AG04450 (cell line): ENCODE measurements around the gene ARHGAP15. TPM values are rescaled to one million over a fixed set of nuclear protein-coding genes. Genes with fewer than 3 reads are reported as not detected.

ENCODE experiments used
- CTCF ChIA-PET: fragments of 300-600, 350-600 bp; formaldehyde crosslinking; extraction: SDS; loops from one replicate; lab custom pipeline; 2022; ENCODE audit warnings: antibody characterized with exemption, inconsistent platforms; lab: Charles Lee
- POLR2A ChIA-PET: fragments of 350-600 bp; formaldehyde crosslinking; extraction: SDS; loops from one replicate; lab custom pipeline; 2021; ENCODE audit warnings: antibody characterized with exemption, inconsistent platforms; lab: Yijun Ruan, JAX
- DNase-seq: peaks from one replicate; pipeline ENCODE4 v3.0.0-alpha.2; 2011; ENCODE audit warnings: low read depth, low spot score
- H3K27ac ChIP-seq: one replicate; pipeline ENCODE4 v1.5.1; 2012; ENCODE audit warnings: low read depth, low read length, control low read depth
- H3K27me3 ChIP-seq: one replicate; pipeline ENCODE4 v1.6.0; 2012; ENCODE audit warnings: low read length; ENCODE audit not compliant: control insufficient read depth, insufficient read depth
- H3K4me3 ChIP-seq: 2 replicates; pipeline ENCODE4 v1.5.1; 2011; ENCODE audit warnings: mild to moderate bottlenecking, low read depth, low read length, control low read depth
- H3K9me3 ChIP-seq: 2 replicates; pipeline ENCODE4 v1.5.1; 2012; ENCODE audit warnings: low read length; ENCODE audit not compliant: control insufficient read depth, insufficient read depth
- CTCF ChIP-seq: IDR thresholded peaks from 2 replicates; pipeline ENCODE4 v1.5.1; 2011; ENCODE audit warnings: low read depth, low read length, control low read depth, inconsistent platforms
- polyA plus RNA-seq: library from polyadenylated mRNA; depleted of rRNA; stranded (reverse); fragments of >200 nt; gene quantifications from 2 replicates; pipeline ENCODE4 v1.2.3, GENCODE V29; 2011

ARHGAP15 gene
- polyA plus RNA-seq, 1 experiment, result not detected

GRCh38 chr2:143682436-143683055 is 553.3 kb downstream of the ARHGAP15 start:
- CTCF ChIA-PET, result interaction anchor here (1.1 kb wide), 1 partner anchor 460 kb away, joined by 3 read pairs; no protein-coding TSS in a partner anchor
- no peak for TF ChIP-seq CTCF
- H3K27ac ChIP-seq, result no peak overlapping the region
- no peaks in the 10 kb centered on the region for H3K27me3 ChIP-seq
- no peaks in the 10 kb centered on the region for H3K9me3 ChIP-seq
- no peak overlapping the region for H3K4me3 ChIP-seq
- DNase-seq, result no peak
- POLR2A ChIA-PET, result no interaction called here

- Histone ChIP-seq H3K27me3 (no peaks in the 10 kb centered on the region), H3K4me3 (no peak overlapping the region), H3K9me3 (no peaks in the 10 kb centered on the region), H3K27ac (no peak overlapping the region)
- CTCF ChIA-PET, result no interaction called here
- no peak for TF ChIP-seq CTCF
- DNase-seq, result no peak
- POLR2A ChIA-PET, result no interaction called here
These were observed 554.8 kb downstream of the ARHGAP15 start for GRCh38 chr2:143683977-143684376.

- DNase-seq, result no peak
- Histone ChIP-seq H3K27me3 (no peaks in the 10 kb centered on the region), H3K4me3 (no peak overlapping the region), H3K27ac (no peak overlapping the region), H3K9me3 (no peaks in the 10 kb centered on the region)
- ChIA-PET POLR2A (no interaction called here), CTCF (interaction anchor here (1.2 kb wide), 1 partner anchor 15 kb away, joined by 3 read pairs; no protein-coding TSS in a partner anchor)
- TF ChIP-seq CTCF, result no peak
These were observed 555.5 kb downstream of the ARHGAP15 start for GRCh38 chr2:143684551-143685320.

- H3K4me3 ChIP-seq, result no peak overlapping the region
- DNase-seq, result no peak
- ChIA-PET CTCF (interaction anchor here (0.7 to 1.2 kb wide), 3 partner anchors 14 to 325 kb away, joined by 3 to 5 read pairs (median 3); no protein-coding TSS in a partner anchor), POLR2A (no interaction called here)
- H3K27ac ChIP-seq, result no peak overlapping the region
- TF ChIP-seq CTCF, result no peak
- H3K9me3 ChIP-seq, result no peaks in the 10 kb centered on the region
- H3K27me3 ChIP-seq, result no peaks in the 10 kb centered on the region
These were observed 556.3 kb downstream of the ARHGAP15 start for GRCh38 chr2:143685421-143686078.
